Keratinocyte (primary cell): ENCODE data around the gene GP1BB. TPM values are rescaled to one million over a fixed set of nuclear protein-coding genes. Genes with fewer than 3 reads are reported as not detected.

Experiments
- DNase-seq: peaks from one replicate; pipeline ENCODE4 v3.0.0-alpha.2; 2011; ENCODE audit warnings: low read depth, missing footprints, low spot score
- FAIRE-seq: peaks from 2 replicates; lab custom pipeline; 2011; peaks lifted over from hg19 to GRCh38; lab: Jason Lieb, UNC
- H2AFZ ChIP-seq: 2 replicates; pipeline ENCODE4 v1.6.0; 2012; ENCODE audit warnings: low read length, control low read depth, inconsistent platforms; ENCODE audit not compliant: control insufficient read depth
- H3K27ac ChIP-seq: 2 replicates; pipeline ENCODE4 v1.5.1; 2011; ENCODE audit warnings: low read length; ENCODE audit not compliant: control insufficient read depth, insufficient read depth
- H3K27me3 ChIP-seq: 3 replicates; pipeline ENCODE4 v1.6.0; 2011; ENCODE audit warnings: low read length; ENCODE audit not compliant: control insufficient read depth, insufficient read depth; ENCODE audit errors: extremely low read depth
- H3K36me3 ChIP-seq, 2 experiments: 2 replicates in 1 of 2; 3 replicates in 1 of 2; pipeline ENCODE4 v1.5.1; 2011; ENCODE audit warnings: low read length in 2 of 2, mild to moderate bottlenecking in 1 of 2; ENCODE audit not compliant: control insufficient read depth in 2 of 2, insufficient read depth in 2 of 2; ENCODE audit errors: extremely low read depth in 1 of 2
- H3K4me1 ChIP-seq: 3 replicates; pipeline ENCODE4 v1.5.1; 2011; ENCODE audit warnings: low read length; ENCODE audit not compliant: control insufficient read depth, insufficient read depth; ENCODE audit errors: extremely low read depth
- H3K4me2 ChIP-seq: 3 replicates; pipeline ENCODE4 v1.6.0; 2011; ENCODE audit warnings: low read depth, low read length; ENCODE audit not compliant: control insufficient read depth, insufficient read depth; ENCODE audit errors: extremely low read depth
- H3K4me3 ChIP-seq, 3 experiments: fragments of 200-600 bp in 1 of 3; sonication (generic) in 1 of 3; 2 replicates in 2 of 3; 3 replicates in 1 of 3; pipeline ENCODE4 v1.5.1; 2011 to 2016; ENCODE audit warnings: low read length in 3 of 3, mild to moderate bottlenecking in 3 of 3, control low read depth in 2 of 3, inconsistent platforms in 1 of 3, low read depth in 1 of 3, mixed read lengths in 1 of 3, mixed run types in 1 of 3, moderate library complexity in 1 of 3; ENCODE audit not compliant: control insufficient read depth in 2 of 3, insufficient read depth in 2 of 3; ENCODE audit errors: extremely low read depth in 1 of 3
- H3K79me2 ChIP-seq: 2 replicates; pipeline ENCODE4 v1.6.0; 2012; ENCODE audit warnings: low read length; ENCODE audit not compliant: control insufficient read depth, insufficient read depth
- H3K9ac ChIP-seq: 3 replicates; pipeline ENCODE4 v1.6.0; 2011; ENCODE audit warnings: low read length; ENCODE audit not compliant: control insufficient read depth, insufficient read depth; ENCODE audit errors: extremely low read depth
- H3K9me1 ChIP-seq: 3 replicates; pipeline ENCODE4 v1.6.0; 2011; ENCODE audit warnings: low read length; ENCODE audit not compliant: control insufficient read depth, insufficient read depth; ENCODE audit errors: extremely low read depth
- H3K9me3 ChIP-seq: 2 replicates; pipeline ENCODE4 v1.5.1; 2012; ENCODE audit warnings: low read depth, low read length; ENCODE audit not compliant: control insufficient read depth
- H4K20me1 ChIP-seq: 3 replicates; pipeline ENCODE4 v1.6.0; 2011; ENCODE audit warnings: low read length; ENCODE audit not compliant: control insufficient read depth, insufficient read depth; ENCODE audit errors: extremely low read depth
- CTCF ChIP-seq, 3 experiments: IDR thresholded peaks in 1 of 3; conservative IDR thresholded peaks in 1 of 3; optimal IDR thresholded peaks in 1 of 3; 2 replicates in 2 of 3; 3 replicates in 1 of 3; pipeline versions ENCODE3 to v1.5.1; 2011; ENCODE audit warnings: low read length in 3 of 3, mild to moderate bottlenecking in 3 of 3, moderate library complexity in 2 of 3, control low read depth in 1 of 3, inconsistent platforms in 1 of 3; ENCODE audit not compliant: insufficient read depth in 2 of 3; ENCODE audit errors: extremely low read depth in 1 of 3
- EZH2 ChIP-seq: IDR thresholded peaks from one replicate; pipeline ENCODE4 v1.6.1; 2012; ENCODE audit warnings: inconsistent platforms, mild to moderate bottlenecking, low read length, moderate library complexity
- dilution Hi-C: fragments of 300-500 bp; cut with MboI; formaldehyde crosslinking; loops from one replicate; pipeline ENCODE4 v1.7.0; 2020; ENCODE audit warnings: low sequenced_read_pairs; ENCODE audit not compliant: extremely low pct_ligation_motif_present
- polyA plus RNA-seq, 5 experiments: library from polyadenylated mRNA; depleted of rRNA in 3 of 5; stranded (reverse) in 3 of 5; stranded (forward) in 1 of 5; unstranded in 1 of 5; fragments of >200 nt; gene quantifications; 1 replicate in 1 of 5; 2 replicates in 3 of 5; 3 replicates in 1 of 5; pipeline versions ENCODE4 v1.2.1 to v1.2.3, GENCODE V29; 2011 to 2012; ENCODE audit warnings: missing spikeins in 2 of 5, low read depth in 1 of 5, low replicate concordance in 1 of 5

GP1BB gene
- polyA plus RNA-seq, 1 donor (not counting 4 experiments of a cell fraction or from before 2014, with no cell fraction given) = 0.05 TPM

GRCh38 chr22:19719050-19719482, 4.3 kb upstream of the GP1BB start:
- Histone ChIP-seq H3K9me1 (no peaks in the 10 kb centered on the region), H3K27ac (no peak overlapping the region), H4K20me1 (no peaks in the 10 kb centered on the region), H2AFZ (no peak overlapping the region), H3K9ac (no peak overlapping the region), H3K4me2 (no peak overlapping the region), H3K36me3 (no peaks in the 10 kb centered on the region), H3K4me1 (peaks cover 11% of the 10 kb centered on the region), H3K9me3 (no peaks in the 10 kb centered on the region), H3K79me2 (no peaks in the 10 kb centered on the region), H3K27me3 (peaks cover 49% of the 10 kb centered on the region), H3K4me3 (no peak overlapping the region)
- TF ChIP-seq EZH2 (peak; percentile 30), CTCF (optimal IDR thresholded peaks at IDR 0.05 in 1 of 3, IDR thresholded peaks at IDR 0.05 in 1 of 3, conservative IDR thresholded peaks at IDR 0.05 in 1 of 3; ENCODE audit: extremely low read depth in 1 of 3, insufficient read depth in 2 of 3, low read length in 3 of 3) (no peak)
- dilution Hi-C loops = no loop called here
- no peak for DNase-seq
- FAIRE-seq = no peak

GRCh38 chr22:19719488-19720021, 3.8 kb upstream of the GP1BB start:
- peaks cover 53% of the 10 kb centered on the region for H3K27me3 ChIP-seq

More at GRCh38 chr22:19719488-19720021, 3.8 kb upstream of the GP1BB start:
- Histone ChIP-seq H2AFZ (no peak overlapping the region), H3K4me1 (peaks cover 11% of the 10 kb centered on the region), H3K27ac (no peak overlapping the region), H3K79me2 (no peaks in the 10 kb centered on the region), H3K9ac (no peak overlapping the region), H3K9me1 (no peaks in the 10 kb centered on the region), H3K36me3 (no peaks in the 10 kb centered on the region), H3K4me3 (no peak overlapping the region), H3K4me2 (no peak overlapping the region), H3K9me3 (no peaks in the 10 kb centered on the region), H4K20me1 (no peaks in the 10 kb centered on the region)
- dilution Hi-C loops = no loop called here
- no peak for DNase-seq
- no peak for FAIRE-seq
- TF ChIP-seq EZH2 (no peak), CTCF (optimal IDR thresholded peaks at IDR 0.05 in 1 of 3, IDR thresholded peaks at IDR 0.05 in 1 of 3, conservative IDR thresholded peaks at IDR 0.05 in 1 of 3; ENCODE audit: extremely low read depth in 1 of 3, insufficient read depth in 2 of 3, low read length in 3 of 3) (no peak)
